ENCODE data around the gene EPHB2. TPM values are rescaled to one million over a fixed set of nuclear protein-coding genes. Genes with fewer than 3 reads are reported as not detected.
A peak's percentile ranks its signal among the peaks of the same experiment; 100 is the strongest.
"Not testable (repeated sequence)": the region's sequence is repeated elsewhere in the genome, so short reads cannot be mapped to it uniquely, and the experiment has no call there.

EPHB2 gene
- total RNA-seq, 2 donors from 2014 or later: 11.4 to 17.4 TPM

- peak; percentile 89 for DNase-seq (ENCODE audit: low spot score)
Measured at GRCh38 chr1:22841860-22842281, 131.2 kb downstream of the EPHB2 start.

GRCh38 chr1:22843441-22844183, 133.0 kb downstream of the EPHB2 start:
- not testable (repeated sequence) for DNase-seq (ENCODE audit: low spot score)
- intact Hi-C loops (cut with DNase I): loop anchor here in 1 of 2 donors (5.0 kb wide), 1 partner anchor 1066 kb away; no protein-coding TSS in a partner anchor

More at GRCh38 chr1:22841860-22842281, 131.2 kb downstream of the EPHB2 start:
- intact Hi-C loops (cut with DNase I): loop anchor here in 1 of 2 donors (5.0 kb wide), 1 partner anchor 1065 kb away; no protein-coding TSS in a partner anchor

GRCh38 chr1:22844621-22845020, 134.0 kb downstream of the EPHB2 start:
- DNase-seq (ENCODE audit: low spot score): no peak
- intact Hi-C loops (cut with DNase I): loop anchor here in 1 of 2 donors (5.0 kb wide), 1 partner anchor 1067 kb away; no protein-coding TSS in a partner anchor

- intact Hi-C loops (cut with DNase I): no loop called here
- no peak for DNase-seq (ENCODE audit: low spot score)
Measured at GRCh38 chr1:22845398-22845935, 134.8 kb downstream of the EPHB2 start.

- no peak for DNase-seq (ENCODE audit: low spot score)
- intact Hi-C loops (cut with DNase I): no loop called here
Measured at GRCh38 chr1:22846458-22846857, 135.8 kb downstream of the EPHB2 start.

- DNase-seq (ENCODE audit: low spot score): no peak
- intact Hi-C loops (cut with DNase I): no loop called here
Measured at GRCh38 chr1:22847249-22847648, 136.6 kb downstream of the EPHB2 start.

GRCh38 chr1:22847709-22848108, 137.1 kb downstream of the EPHB2 start:
- intact Hi-C loops (cut with DNase I): no loop called here
- DNase-seq (ENCODE audit: low spot score): no peak

- intact Hi-C loops (cut with DNase I): no loop called here
- no peak for DNase-seq (ENCODE audit: low spot score)
Measured at GRCh38 chr1:22848405-22848804, 137.8 kb downstream of the EPHB2 start.

- intact Hi-C loops (cut with DNase I): no loop called here
- no peak for DNase-seq (ENCODE audit: low spot score)
Measured at GRCh38 chr1:22849770-22850169, 139.1 kb downstream of the EPHB2 start.

- DNase-seq (ENCODE audit: low spot score): no peak
- intact Hi-C loops (cut with DNase I): no loop called here
Measured at GRCh38 chr1:22850281-22850680, 139.6 kb downstream of the EPHB2 start.

GRCh38 chr1:22850681-22851080, 140.0 kb downstream of the EPHB2 start:
- no peak for DNase-seq (ENCODE audit: low spot score)
- intact Hi-C loops (cut with DNase I): no loop called here

GRCh38 chr1:22851517-22851916, 140.9 kb downstream of the EPHB2 start:
- no peak for DNase-seq (ENCODE audit: low spot score)
- intact Hi-C loops (cut with DNase I): no loop called here

GRCh38 chr1:22852144-22852655, 141.6 kb downstream of the EPHB2 start:
- DNase-seq (ENCODE audit: low spot score): no peak
- intact Hi-C loops (cut with DNase I): no loop called here

- intact Hi-C loops (cut with DNase I): no loop called here
- no peak for DNase-seq (ENCODE audit: low spot score)
Measured at GRCh38 chr1:22853651-22854185, 143.1 kb downstream of the EPHB2 start.

GRCh38 chr1:22854688-22855565, 144.3 kb downstream of the EPHB2 start:
- intact Hi-C loops (cut with DNase I): no loop called here
- DNase-seq (ENCODE audit: low spot score): no peak

GRCh38 chr1:22855668-22856606, 145.3 kb downstream of the EPHB2 start:
- DNase-seq (ENCODE audit: low spot score): no peak
- intact Hi-C loops (cut with DNase I): no loop called here

- DNase-seq (ENCODE audit: low spot score): no peak
- intact Hi-C loops (cut with DNase I): no loop called here
Measured at GRCh38 chr1:22857661-22858060, 147.0 kb downstream of the EPHB2 start.

GRCh38 chr1:22860414-22860800, 149.8 kb downstream of the EPHB2 start:
- DNase-seq (ENCODE audit: low spot score): no peak
- intact Hi-C loops (cut with DNase I): loop anchor here in 1 of 2 donors (5.0 kb wide), 1 partner anchor 158 kb away; no protein-coding TSS in a partner anchor

Measured in posterior vena cava (tissue), 2 donors.